RKO (cell line): ENCODE results near the gene BCL2L15.

Source experiments
- DNase-seq: peaks from one replicate; pipeline ENCODE4 v3.0.0-alpha.2; 2016; ENCODE audit warnings: low spot score

The BCL2L15 gene

DNA sequence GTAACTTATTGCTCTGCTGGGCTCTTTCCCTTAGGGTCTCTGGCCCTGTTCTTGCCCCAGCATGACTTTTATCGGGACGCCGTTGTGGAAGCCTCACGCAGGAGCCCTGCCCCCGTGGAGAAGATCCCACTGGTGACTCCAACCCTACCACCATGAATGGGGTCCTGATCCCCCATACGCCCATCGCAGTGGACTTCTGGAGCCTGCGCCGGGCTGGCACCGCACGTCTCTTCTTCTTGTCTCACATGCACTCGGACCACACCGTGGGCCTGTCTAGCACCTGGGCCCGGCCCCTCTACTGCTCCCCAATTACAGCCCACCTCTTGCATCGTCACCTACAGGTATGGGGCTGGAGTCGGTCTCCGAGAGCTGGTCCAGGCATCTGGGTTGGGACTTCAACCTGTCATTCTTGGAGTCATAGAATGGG is 18.1 kb upstream of the BCL2L15 start:
- DNase-seq: peak; percentile 16

DNA sequence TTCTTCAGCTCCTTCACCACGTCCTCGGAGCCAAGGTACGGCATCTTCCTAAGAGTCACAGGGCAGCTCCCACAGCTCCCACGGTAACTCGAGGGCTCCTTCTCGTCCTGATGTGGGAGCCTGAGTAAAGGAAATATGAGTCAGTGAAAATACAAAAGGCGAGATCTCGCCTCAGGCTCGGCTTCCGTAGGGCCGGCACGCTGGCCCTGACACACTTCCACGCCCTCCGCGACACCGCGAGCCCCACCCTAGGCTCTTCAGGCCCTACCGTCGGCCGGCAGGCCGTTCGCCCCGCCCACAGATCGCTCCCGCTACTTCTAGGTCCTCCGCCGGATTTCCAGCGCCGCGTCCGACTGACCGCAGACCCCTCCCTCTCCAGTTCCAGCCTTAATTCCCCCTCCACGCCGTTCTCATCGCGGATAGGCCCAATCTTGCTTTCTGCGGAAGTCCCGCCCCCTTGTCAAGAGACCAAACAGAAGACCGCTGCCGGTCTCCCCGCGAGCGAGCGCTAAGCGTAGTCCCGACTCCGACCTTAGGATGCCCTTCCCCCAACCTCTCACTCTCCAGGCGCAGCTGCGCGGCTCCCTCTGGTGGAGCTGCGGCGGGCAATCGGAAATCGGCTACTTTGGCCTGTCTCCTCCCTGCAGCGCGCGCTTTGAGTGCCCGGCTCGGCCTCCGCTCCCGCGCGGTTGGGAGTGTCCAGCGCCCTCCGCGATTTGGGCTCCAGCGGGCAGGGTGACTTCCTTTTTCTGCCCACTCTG is 17.5 kb upstream of the BCL2L15 start, which contains the start of the genes AP4B1 and DCLRE1B:
Gene AP4B1 (minus strand): TSS at position 126 of the 761 bp plus-strand sequence. CDS start 82 bp downstream, at position 44.
Gene DCLRE1B (plus strand): TSS at position 653 of the 761 bp plus-strand sequence. CDS start 261 bp downstream, outside the sequence.
- peak; percentile 99 for DNase-seq

DNA sequence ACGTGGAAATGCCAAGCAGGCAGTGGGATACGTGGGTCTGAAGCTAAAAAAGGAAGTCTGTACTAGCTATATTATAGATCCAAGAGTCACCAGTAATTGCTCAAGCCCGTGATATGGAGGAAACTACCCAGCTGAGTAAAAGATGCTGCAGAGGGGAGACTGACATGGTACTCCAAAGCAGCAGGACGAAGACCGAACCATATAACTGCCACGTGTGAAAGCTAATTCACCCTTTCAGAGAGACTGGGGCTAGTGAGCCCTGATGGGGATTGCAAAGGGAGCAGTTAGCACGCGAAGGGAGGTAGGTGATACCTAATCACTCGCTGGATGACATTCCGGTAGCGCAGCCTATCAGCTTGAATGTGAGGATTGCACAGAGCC is 16.9 kb upstream of the BCL2L15 start:
- DNase-seq: no peak

DNA sequence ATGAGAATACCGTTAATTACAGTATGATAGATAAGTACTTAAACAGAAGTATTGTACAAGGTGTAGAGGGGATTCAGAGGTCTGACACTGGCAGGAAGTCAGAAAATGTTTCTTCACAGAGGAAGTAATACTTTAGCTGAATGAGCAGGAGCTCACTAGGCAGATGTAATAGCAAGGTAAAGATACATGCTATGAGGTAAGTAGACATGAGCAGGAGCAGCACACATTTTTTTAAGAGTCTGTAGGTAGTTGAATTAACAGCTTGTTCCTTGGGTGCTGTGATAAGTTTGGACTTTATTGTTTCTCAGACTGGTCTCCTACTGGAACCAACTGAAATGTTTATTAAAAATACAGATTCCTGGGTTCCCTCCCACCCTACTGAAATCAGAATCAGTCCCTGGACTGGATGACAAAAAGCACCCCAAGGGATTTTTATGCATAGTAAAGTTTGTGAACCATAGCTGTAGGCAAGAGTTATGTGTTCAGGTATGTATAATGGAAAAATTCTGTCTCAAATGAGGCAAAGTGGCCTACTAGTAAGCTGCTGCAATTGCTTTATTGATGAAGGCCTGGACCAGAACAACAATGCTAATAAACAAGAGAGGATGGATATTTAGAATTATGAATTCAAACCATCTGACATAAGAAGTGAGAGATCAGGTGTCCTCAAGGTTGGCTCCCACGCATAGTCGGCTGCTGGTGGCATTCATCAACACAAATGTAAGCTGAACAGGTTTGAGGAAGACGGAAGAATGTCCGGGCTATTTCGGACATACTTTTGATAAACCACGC is 16.3 kb upstream of the BCL2L15 start:
- peak; percentile 38 for DNase-seq

DNA sequence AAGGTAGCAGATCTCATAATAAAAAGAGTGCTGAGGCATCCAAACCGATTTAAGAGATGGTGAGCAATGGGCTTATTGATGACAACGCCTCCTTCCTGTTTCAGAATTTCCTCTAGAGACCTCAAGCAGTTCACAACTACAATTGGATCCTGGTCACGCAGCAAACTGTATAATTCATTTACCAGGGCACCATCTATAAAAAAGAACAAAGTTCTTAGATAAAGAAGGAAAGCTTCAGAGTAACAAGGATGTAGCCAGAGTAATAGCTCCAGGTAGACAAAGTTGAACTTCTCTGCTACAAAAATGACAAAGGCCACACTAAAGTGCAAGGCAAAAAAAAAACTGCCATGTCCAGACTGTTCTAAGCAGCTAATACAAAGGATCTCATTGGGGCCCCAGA is 13.8 kb upstream of the BCL2L15 start:
- DNase-seq: no peak

DNA sequence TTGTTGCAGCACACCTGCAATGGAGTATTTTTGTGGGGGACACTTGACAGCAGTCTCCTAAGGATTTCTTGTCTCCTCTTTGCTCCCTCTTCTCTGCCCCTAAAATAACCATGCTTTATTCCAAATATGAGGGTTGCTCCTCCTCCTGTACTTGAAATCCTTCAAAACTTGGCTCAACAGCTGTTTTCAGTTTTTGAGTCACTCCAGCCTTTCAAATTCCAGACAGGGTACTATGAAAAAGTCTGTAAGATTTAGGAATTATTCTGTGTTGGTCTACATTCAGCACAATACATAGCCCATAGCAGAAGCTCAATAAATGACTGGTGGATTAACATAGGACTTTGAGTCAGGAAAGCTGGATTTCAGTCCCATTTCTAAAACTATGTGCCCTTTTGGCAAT is 11.7 kb upstream of the BCL2L15 start:
- DNase-seq: no peak

DNA sequence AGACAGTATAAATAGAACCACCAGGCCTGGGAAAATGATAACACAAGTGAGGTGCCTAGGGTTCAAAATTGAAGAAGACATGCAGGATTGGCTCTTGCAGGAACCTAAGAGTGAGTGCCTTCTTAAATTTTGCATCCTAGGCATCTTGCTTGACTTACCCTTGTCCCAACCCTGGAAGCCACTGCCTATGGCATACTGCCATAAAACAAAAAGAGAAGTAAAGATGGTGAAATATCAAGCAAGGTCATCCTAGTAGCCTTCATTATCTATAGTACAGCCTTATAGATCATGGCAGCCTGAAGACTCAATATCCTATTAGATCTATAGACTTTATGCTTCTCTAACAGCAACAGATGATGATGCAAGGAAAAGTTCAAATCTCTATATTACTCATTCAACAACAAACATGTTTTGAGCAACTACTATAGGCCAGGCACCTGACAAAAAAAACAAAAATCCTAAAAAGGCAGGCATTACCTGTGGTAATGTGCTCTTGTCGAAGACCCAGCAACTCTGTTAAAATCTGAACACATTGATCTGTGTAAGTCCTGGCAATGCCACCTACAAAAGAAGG is 10.9 kb upstream of the BCL2L15 start:
- DNase-seq: no peak

DNA sequence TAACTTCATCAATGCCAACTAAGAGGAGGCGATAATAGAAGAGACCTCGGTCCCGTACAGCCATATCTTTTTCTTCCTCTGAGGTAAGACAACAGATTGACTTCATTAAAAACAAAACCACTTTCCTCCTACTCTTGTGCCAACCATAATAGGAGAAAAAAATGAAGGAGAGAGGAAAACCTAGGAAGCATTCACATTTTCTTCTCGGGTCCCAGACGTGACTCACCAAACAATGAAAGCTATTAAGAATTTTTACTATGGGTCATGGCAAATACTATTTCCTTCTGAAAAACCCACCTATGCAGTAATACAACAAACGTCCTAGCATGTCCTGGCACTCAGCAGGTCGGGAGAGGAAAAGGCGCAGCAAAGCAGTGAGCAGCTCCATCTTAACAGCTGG is 8.6 kb upstream of the BCL2L15 start:
- no peak for DNase-seq

DNA sequence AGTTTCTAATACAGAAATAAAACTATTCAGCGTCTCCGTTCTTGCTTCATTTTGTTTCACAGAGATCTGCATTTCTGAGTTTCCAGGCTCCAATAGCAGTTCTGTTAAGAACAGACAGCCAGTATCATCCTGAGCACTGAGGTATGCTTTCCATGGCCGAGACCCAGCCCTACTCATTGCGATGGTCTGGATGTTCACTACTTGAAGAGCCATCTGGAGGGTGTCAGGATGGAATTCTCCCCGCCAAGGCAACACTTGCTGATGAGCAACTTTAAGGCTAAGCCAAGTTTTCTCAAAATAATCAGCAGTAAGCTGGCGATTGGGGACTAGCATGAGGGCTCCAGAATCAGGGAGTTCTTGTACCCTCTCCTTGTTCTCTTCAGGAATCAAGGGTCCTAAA is 7.7 kb upstream of the BCL2L15 start:
- no peak for DNase-seq

DNA sequence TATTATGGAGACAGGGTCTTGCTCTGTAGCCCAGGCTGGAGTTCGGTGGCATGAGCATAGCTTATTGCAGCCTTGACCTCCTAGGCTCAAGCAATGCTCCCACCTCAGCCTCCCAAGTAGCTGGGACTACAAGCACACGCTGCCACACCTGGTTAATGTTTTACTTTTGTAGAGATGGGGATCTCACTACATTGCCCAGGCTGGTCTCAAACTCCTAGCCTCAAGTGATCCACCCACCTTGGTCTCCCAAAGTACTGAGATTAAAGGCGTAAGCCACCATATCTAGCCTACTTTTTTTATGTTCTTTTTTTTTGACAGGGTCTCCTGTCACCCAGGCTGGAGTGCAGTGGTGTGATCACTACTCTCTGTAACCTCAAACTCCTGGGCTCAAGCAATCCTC is 5.9 kb upstream of the BCL2L15 start:
- DNase-seq: no peak

DNA sequence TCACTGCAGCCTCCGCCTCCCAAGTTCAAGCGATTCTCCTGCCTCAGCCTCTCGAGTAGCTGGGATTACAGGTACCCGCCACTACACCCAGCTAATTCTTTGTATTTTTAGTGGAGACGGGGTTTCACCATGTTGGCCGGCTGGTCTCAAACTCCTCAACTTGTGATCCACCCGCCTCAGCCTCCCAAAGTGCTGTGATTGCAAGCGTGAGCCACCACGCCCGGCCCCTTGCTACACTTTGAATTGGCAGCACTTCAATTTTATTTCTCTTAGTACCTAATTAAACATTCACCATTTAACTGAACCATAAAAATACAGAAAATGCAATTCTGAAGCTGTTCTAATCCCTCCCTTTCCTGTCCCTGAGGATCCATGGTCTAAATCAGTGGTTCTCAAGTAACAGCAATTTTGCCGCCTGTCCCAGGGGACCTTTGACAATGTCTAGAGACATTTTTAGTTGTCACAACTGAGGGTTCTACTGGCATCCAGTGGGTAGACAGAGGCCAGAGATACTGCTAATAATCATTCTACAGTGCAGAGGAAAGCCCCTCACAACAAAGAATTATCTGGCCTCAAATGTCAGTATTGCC is 4.3 kb upstream of the BCL2L15 start:
- no peak for DNase-seq

DNA sequence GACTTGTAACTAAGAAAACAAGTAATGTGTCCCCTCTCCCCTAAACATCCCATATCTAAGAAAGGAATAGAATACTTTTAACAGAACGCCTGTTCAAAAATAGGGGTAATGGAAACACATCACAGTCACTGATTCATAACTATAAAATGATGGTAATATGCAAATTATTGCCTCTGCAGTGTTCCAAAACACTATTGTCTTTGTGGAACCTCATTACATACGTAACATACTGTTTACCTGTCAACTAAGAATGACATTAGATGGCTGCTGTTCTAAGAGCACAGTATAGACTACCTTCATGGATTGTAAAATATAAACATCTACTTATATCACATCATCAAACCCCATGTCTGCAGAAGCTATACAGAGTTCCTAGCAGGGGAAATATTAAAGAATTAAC is 3.4 kb upstream of the BCL2L15 start:
- no peak for DNase-seq

DNA sequence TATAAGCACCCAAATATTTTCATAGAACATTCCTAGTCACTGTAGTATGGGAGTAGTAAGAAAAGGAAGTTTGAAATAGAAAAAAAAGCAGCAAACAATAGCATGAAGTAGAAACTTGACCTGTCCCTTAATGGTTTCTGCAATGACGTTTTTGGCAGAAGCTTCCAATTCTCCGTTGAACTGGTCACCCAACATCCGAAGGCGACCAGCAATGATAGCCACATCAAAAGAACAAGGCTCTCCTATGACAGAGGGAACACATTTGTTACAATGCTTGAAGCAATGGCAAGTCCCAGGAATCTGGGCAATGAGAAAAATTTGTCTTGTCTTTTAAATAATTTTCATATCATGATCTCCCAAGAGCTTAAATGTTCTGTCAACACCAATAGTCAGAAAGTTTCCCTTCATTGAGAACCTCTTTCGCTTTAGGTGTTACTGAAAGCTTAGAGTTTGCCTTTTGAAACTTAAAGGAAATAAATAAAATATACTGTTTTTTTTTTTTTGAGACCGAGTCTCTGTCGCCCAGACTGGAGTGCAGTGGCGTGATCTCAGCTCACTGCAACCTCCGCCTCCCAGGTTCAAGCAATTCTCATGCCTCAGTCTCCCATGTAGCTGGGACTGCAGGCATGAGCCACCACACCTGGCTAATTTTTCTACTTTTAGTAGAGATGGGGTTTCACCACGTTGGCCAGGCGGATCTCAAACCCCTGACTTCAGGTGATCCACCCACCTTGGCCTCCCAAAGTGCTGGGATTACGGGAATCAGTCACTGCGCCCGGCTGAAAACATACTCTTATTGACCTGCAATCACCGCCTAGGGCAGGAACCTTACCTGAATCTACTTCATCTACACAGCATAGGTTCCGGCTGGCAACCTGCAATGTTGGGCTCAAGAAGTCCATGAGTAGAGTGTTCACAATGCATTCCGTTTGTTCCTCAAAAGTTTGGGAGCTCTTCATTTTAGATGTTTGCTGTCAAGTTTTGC is 672 bp downstream of the BCL2L15 start:
- DNase-seq: no peak

DNA sequence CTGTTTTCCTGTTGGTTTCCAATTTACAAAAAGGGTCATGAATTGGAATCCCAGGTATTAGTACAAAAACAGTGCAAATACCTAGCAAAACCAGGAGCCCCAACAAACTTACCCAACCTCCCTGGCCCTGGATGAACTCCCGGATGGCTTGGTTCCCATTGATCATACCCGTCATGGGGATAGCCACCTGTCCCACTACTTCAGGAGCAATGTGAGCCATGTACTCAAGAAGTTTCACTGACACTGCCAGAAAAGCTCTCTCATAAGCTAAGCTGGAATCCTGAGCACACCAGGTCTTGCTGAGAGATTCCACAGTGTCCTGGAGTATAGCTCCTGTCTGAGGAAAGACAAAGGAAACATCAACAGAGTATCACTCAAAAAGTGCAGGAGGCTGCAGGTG is 5.7 kb downstream of the BCL2L15 start:
- DNase-seq: no peak

DNA sequence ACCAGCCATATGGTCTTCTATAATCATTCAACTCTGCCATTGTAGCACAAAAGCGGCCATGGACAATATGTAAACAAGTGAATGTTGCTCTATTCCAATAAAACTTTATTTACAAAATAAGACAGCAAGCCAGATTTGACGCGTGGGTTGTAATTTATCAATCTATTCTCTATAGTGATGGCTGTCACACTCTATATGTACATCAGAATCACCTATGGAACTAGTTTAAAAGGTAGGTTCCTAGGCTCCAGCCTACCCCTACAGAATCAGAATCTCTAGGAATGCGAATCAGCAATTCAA is 7.7 kb downstream of the BCL2L15 start:
- DNase-seq: no peak

DNA sequence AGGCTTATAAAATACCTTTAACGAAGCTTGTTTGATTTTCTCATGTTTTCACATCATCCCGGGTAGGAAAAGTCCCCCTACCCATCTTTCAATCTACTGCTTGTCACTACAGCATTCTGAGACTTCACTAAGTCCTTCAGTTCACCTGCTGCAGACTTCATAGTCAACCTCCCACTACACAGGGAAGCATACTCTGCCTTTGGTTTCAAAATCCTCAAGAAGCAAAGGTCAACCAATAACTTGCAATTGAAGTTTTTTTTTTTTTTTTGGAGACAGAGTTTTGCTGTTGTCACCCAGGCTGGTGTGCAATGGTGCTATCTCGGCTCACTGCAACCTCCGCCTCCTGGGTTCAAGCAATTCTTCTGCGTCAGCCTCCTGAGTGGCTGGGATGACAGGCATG is 11.2 kb downstream of the BCL2L15 start:
- no peak for DNase-seq

DNA sequence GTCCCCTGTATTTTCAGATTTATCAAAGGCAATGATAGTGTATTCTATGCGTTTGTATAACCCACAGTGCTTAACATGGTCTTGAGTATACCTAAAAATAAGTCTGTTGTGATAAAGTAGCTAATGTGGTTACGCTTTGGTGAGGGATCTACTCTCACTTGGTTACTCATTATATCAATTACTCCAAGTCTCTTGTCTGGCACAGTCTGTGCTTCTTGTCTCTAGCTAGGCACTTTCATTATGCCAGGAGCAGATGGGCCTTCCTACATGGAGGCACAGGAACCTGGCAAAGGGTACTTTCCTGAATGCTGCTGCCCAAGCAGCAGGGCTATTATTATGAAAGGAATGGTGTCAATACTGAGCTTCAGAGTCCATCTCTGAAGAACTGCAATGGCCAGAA is 11.7 kb downstream of the BCL2L15 start:
- no peak for DNase-seq

DNA sequence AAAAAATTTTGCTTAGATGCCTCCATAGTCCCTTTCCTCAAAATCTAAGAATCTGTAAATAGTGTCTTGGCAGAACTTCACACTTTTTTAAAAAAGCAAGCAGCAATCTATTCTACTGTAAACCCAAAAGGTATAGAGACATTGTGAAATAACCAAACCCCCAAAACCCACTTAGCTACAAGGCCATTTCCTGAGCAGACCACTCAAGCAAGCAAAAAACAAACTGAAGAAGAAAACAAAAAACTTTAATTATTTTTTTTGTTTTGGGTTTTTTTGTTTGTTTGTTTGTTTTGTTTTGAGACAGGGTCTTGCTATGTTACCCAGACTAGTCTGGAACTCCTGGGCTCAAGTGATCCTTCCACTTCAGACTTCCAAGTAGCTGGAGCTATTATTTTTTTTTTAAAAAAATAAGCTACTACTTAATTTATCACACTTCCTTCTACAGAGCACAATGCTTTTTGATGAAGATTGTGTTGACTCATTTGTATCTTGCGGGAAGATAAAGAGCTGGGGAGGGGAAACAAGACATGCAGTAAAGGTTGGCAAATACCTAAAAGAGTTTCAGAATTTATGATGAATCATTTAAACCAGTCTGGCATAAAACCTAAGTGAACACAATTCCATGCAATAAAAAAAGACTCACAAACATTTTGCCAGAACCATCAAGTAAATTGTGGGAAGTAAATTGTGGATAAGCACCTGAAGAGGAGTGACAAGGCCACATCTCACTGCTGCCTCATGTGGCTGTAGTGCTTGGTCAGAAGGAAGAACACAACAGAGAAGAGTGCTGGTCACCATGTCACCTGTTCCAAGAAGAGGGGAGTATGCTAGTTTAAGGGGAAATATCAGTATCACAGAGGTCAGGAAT is 13.1 kb downstream of the BCL2L15 start:
- peak; percentile 46 for DNase-seq

DNA sequence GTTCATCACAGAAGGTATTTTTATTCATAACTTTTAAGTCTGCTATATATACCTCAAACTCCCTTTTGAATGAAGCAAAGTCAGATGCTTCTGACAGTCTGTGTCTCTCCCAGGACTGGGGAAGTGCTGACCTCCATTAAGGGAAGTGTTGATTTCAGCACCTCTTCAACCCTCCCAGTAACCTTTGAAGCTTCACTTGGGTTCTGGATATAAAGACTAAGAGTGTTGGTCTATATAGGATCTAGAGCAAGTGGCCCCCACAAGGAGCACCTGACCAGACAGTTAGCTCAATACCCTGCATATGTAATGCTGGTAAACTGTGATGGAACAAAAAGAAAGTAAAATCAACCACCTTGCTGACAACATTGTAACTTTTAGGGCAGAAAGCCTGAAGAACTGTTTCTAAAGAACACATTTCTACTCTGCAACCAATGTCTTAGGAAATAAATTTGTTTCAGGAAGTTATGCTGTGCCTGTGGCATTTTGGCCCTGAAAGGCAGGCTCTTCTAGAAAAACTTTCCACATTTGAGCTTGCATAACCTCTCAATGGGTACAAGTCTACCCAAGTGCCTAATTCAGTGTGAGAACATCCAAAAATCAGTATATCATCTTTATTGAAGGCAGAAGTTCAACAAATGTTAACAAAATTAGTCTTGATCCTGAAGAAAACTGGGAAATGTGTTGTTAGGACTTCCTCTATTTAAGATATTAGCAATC is 15.0 kb downstream of the BCL2L15 start:
- DNase-seq: no peak

DNA sequence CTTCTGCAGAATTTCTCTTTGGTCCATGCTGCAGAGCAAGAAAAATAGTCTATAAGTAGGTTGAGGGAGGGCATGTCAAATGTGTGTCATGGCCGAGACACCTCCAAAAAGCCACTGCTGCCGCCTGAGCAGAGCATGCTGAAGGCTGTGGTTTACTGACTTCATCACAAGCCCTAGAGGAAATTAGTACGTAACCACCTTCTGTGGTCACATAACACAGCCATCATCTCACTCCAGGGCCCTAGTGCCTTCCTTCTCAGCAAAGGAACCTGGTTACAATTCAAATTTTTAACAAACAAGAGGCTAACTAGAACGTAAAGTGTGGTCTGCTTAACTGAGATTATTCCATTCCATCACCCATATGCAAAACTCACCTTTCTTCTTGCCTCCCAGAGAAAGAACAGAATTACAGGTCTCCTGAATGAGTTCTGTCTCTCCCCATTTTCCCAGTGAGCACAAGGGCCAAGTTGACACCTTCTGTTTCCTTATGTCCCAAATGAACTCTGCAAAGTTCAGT is 15.7 kb downstream of the BCL2L15 start, which contains the start of gene PTPN22:
Gene PTPN22 (minus strand): TSS at position 116 of the 517 bp plus-strand sequence.
- peak; percentile 38 for DNase-seq
